ENCODE data around the gene RNF151.
"Not testable (repeated sequence)": the region's sequence is repeated elsewhere in the genome, so short reads cannot be mapped to it uniquely, and the experiment has no call there.

Gene RNF151

GRCh38 chr16:2009791-2010510, 43.3 kb downstream of the RNF151 start, which contains the start of gene ZNF598:
ZNF598 (minus strand) TSS chr16:2009821.
- DNase-seq: peak; percentile 95

GRCh38 chr16:2011726-2012125, 45.1 kb downstream of the RNF151 start:
- not testable (repeated sequence) for DNase-seq

GRCh38 chr16:2013527-2013926, 46.9 kb downstream of the RNF151 start:
- no peak for DNase-seq

- DNase-seq: no peak
Observed at GRCh38 chr16:2015117-2015946, 48.7 kb downstream of the RNF151 start.

- DNase-seq: no peak
Observed at GRCh38 chr16:2015947-2016208, 49.2 kb downstream of the RNF151 start.

GRCh38 chr16:2016407-2016922, 49.8 kb downstream of the RNF151 start:
- DNase-seq: no peak

Measured in DMS53 (cell line).